ENCODE results near the gene SCNN1A. TPM values are rescaled to one million over a fixed set of nuclear protein-coding genes. Genes with fewer than 3 reads are reported as not detected.

Gene SCNN1A
- total and polyA plus RNA-seq, 2 donors (not counting 1 experiment from before 2014, with no cell fraction given) = under 0.01 to 0.05 TPM

- H3K79me2 ChIP-seq (ENCODE audit: control insufficient read depth, insufficient read depth, low read length) = no peaks in the 10 kb centered on the region
- H3K27ac ChIP-seq (ENCODE audit: insufficient read depth, low read length) = no peak overlapping the region
- H3K4me1 ChIP-seq (ENCODE audit: control insufficient read depth, extremely low read depth, insufficient read depth, low read length) = no peaks in the 10 kb centered on the region
- DNase-seq (ENCODE audit: low read depth in 2 of 2) = peak; percentile 82 to 93
- H3K4me3 ChIP-seq (replicated peaks in 1 of 4; ENCODE audit: control extremely low read depth in 1 of 4, insufficient read depth in 1 of 4, low read depth in 3 of 4, low read length in 4 of 4) = no peak overlapping the region
- H3K9me3 ChIP-seq (ENCODE audit: control insufficient read depth, insufficient read depth, low read depth, low read length) = no peaks in the 10 kb centered on the region
- H3K27me3 ChIP-seq (ENCODE audit: control insufficient read depth, insufficient read depth, low read length) = no peaks in the 10 kb centered on the region
- no peak overlapping the region for H3K4me2 ChIP-seq (ENCODE audit: extremely low read depth, insufficient read depth, low read length)
- TF ChIP-seq, protein P1, sequence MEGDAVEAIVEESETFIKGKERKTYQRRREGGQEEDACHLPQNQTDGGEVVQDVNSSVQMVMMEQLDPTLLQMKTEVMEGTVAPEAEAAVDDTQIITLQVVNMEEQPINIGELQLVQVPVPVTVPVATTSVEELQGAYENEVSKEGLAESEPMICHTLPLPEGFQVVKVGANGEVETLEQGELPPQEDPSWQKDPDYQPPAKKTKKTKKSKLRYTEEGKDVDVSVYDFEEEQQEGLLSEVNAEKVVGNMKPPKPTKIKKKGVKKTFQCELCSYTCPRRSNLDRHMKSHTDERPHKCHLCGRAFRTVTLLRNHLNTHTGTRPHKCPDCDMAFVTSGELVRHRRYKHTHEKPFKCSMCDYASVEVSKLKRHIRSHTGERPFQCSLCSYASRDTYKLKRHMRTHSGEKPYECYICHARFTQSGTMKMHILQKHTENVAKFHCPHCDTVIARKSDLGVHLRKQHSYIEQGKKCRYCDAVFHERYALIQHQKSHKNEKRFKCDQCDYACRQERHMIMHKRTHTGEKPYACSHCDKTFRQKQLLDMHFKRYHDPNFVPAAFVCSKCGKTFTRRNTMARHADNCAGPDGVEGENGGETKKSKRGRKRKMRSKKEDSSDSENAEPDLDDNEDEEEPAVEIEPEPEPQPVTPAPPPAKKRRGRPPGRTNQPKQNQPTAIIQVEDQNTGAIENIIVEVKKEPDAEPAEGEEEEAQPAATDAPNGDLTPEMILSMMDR (conservative IDR thresholded peaks at IDR 0.05 in 1 of 2, IDR thresholded peaks at IDR 0.05 in 1 of 2; ENCODE audit: low read depth in 1 of 2, low read length in 2 of 2) = peak; percentile 64 to 82
- TF ChIP-seq EZH2 (IDR thresholded peaks at IDR 0.05; ENCODE audit: low read length, missing control alignments) = no peak
- no peaks in the 10 kb centered on the region for H4K20me1 ChIP-seq (ENCODE audit: control insufficient read depth, extremely low read depth, insufficient read depth, low read length)
- no peaks in the 10 kb centered on the region for H3K36me3 ChIP-seq (ENCODE audit: control insufficient read depth, insufficient read depth, low read length)
- H2AFZ ChIP-seq (ENCODE audit: low read length) = no peak overlapping the region
- no peak overlapping the region for H3K9ac ChIP-seq (ENCODE audit: insufficient read depth, low read length)
Observed at GRCh38 chr12:6423267-6424007, 48.1 kb upstream of the SCNN1A start.

GRCh38 chr12:6420364-6420763, 45.0 kb upstream of the SCNN1A start:
- no peak overlapping the region for H3K9ac ChIP-seq (ENCODE audit: insufficient read depth, low read length)
- no peak overlapping the region for H3K4me2 ChIP-seq (ENCODE audit: extremely low read depth, insufficient read depth, low read length)
- no peaks in the 10 kb centered on the region for H4K20me1 ChIP-seq (ENCODE audit: control insufficient read depth, extremely low read depth, insufficient read depth, low read length)
- DNase-seq (ENCODE audit: low read depth in 2 of 2) = no peak
- no peaks in the 10 kb centered on the region for H3K9me3 ChIP-seq (ENCODE audit: control insufficient read depth, insufficient read depth, low read depth, low read length)
- H3K4me3 ChIP-seq (replicated peaks in 1 of 4; ENCODE audit: control extremely low read depth in 1 of 4, insufficient read depth in 1 of 4, low read depth in 3 of 4, low read length in 4 of 4) = no peak overlapping the region
- no peaks in the 10 kb centered on the region for H3K79me2 ChIP-seq (ENCODE audit: control insufficient read depth, insufficient read depth, low read length)
- no peaks in the 10 kb centered on the region for H3K4me1 ChIP-seq (ENCODE audit: control insufficient read depth, extremely low read depth, insufficient read depth, low read length)
- no peak overlapping the region for H3K27ac ChIP-seq (ENCODE audit: insufficient read depth, low read length)
- H3K27me3 ChIP-seq (ENCODE audit: control insufficient read depth, insufficient read depth, low read length) = no peaks in the 10 kb centered on the region
- H3K36me3 ChIP-seq (ENCODE audit: control insufficient read depth, insufficient read depth, low read length) = no peaks in the 10 kb centered on the region
- TF ChIP-seq EZH2 (IDR thresholded peaks at IDR 0.05; ENCODE audit: low read length, missing control alignments) = no peak
- TF ChIP-seq, protein P1 (conservative IDR thresholded peaks at IDR 0.05 in 1 of 2, IDR thresholded peaks at IDR 0.05 in 1 of 2; ENCODE audit: low read depth in 1 of 2, low read length in 2 of 2) = no peak
- H2AFZ ChIP-seq (ENCODE audit: low read length) = no peak overlapping the region

DNA sequence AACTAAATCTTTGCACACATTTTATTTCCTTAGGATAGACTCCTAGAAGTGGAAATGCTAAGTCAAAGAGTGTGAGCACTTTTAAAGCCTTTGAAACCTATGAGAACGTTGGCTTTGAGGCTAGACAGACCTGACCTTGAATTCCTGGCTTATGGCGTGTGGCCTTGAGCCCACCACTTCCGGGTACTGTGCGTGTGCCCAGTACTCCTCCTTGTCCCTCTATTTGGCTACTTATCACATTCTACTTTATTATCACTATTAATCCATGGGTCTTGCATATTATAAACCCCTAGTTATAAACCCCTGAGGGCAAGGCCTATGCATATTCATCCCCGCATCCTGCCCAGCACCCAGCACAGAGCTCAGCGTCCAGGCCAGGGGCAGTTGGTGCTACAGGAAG, 43.4 kb upstream of the SCNN1A start:
- no peak overlapping the region for H3K4me2 ChIP-seq (ENCODE audit: extremely low read depth, insufficient read depth, low read length)
- no peaks in the 10 kb centered on the region for H3K4me1 ChIP-seq (ENCODE audit: control insufficient read depth, extremely low read depth, insufficient read depth, low read length)
- H2AFZ ChIP-seq (ENCODE audit: low read length) = no peak overlapping the region
- H3K36me3 ChIP-seq (ENCODE audit: control insufficient read depth, insufficient read depth, low read length) = no peaks in the 10 kb centered on the region
- no peaks in the 10 kb centered on the region for H3K9me3 ChIP-seq (ENCODE audit: control insufficient read depth, insufficient read depth, low read depth, low read length)
- no peak overlapping the region for H3K9ac ChIP-seq (ENCODE audit: insufficient read depth, low read length)
- no peaks in the 10 kb centered on the region for H4K20me1 ChIP-seq (ENCODE audit: control insufficient read depth, extremely low read depth, insufficient read depth, low read length)
- no peaks in the 10 kb centered on the region for H3K79me2 ChIP-seq (ENCODE audit: control insufficient read depth, insufficient read depth, low read length)
- no peak overlapping the region for H3K27ac ChIP-seq (ENCODE audit: insufficient read depth, low read length)
- no peaks in the 10 kb centered on the region for H3K27me3 ChIP-seq (ENCODE audit: control insufficient read depth, insufficient read depth, low read length)
- TF ChIP-seq EZH2 (IDR thresholded peaks at IDR 0.05; ENCODE audit: low read length, missing control alignments) = no peak
- TF ChIP-seq, protein P1 (conservative IDR thresholded peaks at IDR 0.05 in 1 of 2, IDR thresholded peaks at IDR 0.05 in 1 of 2; ENCODE audit: low read depth in 1 of 2, low read length in 2 of 2) = no peak
- no peak overlapping the region for H3K4me3 ChIP-seq (replicated peaks in 1 of 4; ENCODE audit: control extremely low read depth in 1 of 4, insufficient read depth in 1 of 4, low read depth in 3 of 4, low read length in 4 of 4)
- no peak for DNase-seq (ENCODE audit: low read depth in 2 of 2)
